GM21423 (cell line): ENCODE data around the gene MALRD1.

ENCODE experiments used
- ATAC-seq: cut with Tn5 transposase; IDR thresholded peaks from one replicate; pipeline ENCODE4 v1.9.1; 2021; ENCODE audit warnings: mild to moderate bottlenecking, moderate library complexity; ENCODE audit not compliant: unreplicated experiment

The MALRD1 gene

DNA sequence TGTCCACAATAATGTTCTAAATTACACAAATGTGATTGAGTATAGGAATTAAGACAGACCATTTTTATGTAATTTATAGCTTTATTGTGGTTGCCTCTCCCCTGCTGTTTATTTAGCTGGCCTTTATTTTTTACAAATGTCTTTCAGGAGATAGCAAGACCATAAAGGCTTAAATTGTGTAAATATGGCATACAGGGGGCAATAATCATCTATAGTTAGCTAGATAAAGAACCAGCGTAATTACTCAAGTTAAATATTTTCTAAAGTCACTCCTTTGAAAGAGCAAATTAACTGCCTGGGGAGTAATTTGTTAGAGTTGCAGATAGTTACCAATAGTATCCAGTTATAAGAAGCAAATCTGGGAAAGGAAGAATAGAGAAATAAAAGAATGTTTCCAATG is at the start of gene MALRD1:
TSS of gene MALRD1 (plus strand) at position 313 of the 400 bp plus-strand sequence. CDS start 138 bp downstream, outside the sequence.
- no peak for ATAC-seq

DNA sequence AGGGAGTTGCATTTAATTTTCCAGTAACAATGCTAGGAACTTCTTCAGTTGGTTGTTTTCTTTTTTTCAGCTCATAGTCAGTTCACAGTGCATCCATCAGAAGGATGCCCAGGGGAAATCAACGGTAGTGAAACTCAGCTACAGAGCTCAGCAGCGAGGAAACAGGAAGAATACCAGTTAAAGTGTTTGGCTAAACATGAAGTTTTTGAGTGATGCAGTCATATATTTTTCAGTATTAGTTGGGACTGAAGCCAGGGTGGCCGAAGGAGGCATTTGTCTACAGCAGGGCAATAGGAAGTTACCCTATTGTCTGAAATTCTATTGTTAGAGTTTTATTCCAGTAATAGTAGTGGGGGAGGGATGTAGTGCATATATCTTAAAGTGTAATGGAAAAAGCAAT is 45.3 kb upstream of the MALRD1 start:
- no peak for ATAC-seq

DNA sequence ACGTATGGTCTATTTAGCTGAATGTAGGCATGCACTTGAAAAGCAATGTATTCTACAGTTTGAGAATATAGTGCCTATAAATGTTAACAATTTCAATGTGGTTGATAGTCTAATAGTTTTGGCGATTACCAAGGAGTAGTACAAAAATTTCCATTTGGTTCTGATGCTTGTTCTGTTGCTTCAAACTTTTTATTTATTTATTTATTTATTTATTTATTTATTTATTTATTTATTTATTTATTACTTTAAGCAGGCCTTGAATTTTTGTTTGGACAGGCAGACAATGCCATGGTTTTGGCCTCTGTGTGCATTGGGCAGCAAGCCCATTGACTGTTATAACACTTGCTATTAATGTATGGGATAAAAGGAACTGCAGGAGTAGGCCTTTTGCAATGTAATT is 36.5 kb upstream of the MALRD1 start:
- ATAC-seq, result no peak

DNA sequence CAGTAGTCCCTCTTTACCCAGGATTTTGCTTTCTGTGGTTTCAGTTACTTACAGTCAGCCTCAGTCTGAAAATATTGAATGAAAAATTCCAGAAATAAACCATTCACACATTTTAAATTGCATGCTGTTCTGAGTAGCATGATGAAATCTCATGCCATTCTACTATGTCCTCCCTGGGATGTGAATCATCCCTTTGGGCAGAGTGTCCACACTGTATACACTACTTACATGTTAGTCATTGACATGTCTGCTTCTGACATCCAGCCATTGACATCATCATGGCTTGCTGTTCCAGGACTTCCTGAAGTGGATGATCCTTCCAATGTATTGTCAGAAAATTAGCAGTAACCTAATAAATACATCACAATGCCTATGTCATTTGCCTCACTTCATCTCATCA is 34.6 kb upstream of the MALRD1 start:
- ATAC-seq, result no peak

DNA sequence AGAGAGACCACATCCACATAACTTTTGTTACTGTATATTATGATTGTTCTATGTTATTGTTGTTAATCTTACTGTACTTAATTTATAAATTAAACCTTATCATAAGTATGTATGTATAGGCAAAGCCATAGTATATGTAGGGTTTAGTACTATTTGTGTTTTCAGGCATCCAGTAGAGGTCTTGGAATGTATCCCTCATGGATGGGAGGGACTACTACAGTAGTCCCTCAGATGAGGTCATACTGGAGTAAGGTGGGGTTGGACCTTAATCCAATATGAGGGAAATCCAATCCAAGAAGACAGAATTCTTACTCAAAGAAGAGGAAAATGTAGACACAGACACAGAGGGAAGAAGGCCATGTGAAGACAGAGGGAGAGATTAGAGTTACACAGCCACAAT is 34.1 kb upstream of the MALRD1 start:
- ATAC-seq, result no peak

DNA sequence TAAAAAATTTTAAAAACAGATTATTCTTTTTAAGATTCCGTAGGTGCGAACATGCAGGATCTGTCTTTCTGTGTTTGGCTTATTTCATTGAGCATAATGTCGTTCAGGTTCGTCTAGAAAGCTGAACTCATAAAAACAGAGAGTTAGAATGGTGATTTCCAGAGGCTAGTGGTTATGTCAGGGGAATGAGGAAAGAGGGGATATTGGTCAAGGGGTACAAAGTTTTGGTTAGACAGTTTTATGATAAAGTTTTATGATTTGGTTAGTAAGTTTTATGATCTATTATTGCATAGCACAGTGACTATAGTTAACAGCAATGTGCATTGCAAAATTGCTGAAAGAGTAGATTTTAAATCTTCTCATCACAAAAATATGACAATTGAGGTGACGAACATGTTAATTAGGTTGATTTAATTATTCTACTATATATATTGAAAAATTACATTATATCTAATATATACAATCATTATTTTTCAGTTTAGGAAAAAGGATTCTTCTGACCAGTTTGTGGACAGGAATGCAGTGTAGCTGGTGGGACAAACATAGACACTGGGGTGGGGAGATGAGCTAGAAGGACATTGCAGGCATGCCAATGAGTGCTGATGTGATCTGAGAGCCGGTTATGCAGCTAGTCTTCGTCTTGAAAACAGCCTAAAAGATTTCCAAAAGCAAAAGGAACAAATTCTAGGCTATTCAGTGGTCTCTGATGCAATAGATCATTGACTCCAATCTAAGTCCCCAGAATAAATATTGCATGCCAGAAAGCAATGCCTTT is 31.3 kb upstream of the MALRD1 start:
- no peak for ATAC-seq

DNA sequence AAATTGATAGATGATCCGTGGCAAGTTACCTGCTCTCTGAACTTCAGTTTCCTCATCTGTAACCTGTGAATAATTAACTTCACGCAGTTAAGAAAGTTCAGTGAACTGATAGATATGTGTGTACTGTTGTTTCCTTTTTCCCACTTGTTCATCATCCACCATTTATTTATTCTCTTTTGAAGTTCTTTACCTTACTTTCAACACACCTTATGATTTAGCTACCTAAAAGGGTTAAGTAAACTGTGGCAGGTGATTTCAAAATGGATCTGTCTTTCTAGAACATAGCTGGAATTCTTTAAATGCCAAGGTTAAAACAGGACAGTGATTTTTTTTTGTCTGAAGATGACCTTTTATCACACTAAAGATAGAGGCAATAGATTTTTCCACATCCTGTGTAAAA is 27.4 kb upstream of the MALRD1 start:
- ATAC-seq, result no peak

DNA sequence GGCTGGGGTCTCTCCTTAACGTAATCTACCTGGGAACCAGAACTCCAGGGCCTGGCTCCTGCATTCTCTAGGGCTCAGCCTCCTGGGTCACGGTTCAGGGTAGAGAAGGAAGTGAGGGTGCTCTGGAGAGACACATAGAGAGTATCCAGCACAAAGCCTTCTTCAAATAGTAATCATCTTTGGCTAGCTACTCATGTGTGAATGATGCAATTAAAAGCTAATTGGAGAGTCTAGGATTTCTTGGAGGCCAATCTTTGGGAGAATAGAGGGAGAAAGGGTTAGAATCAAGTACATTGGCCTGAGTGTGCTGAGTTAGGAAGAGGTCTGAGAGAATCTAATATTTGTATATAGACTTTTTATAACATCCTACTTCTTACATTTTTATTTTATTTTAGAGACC is 24.0 kb upstream of the MALRD1 start:
- no peak for ATAC-seq

DNA sequence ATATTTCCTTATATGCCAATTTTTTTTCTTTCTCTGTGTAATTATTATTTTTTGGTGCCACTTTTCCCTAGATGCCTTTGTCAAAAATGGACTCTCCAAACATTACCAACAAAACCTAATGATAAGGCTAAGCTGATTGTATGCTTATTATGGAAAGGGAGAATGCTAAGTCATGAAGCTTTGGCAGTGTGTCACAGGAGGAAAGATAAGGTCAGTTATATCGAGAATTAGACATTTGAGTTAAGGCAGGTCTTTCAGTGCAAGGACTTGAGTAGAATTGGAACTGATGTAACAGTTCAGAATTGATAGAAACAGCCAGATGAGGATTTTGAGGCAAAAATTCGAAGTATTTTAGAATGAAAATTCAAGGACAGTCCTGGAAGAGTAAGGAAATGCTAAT is 16.8 kb upstream of the MALRD1 start:
- ATAC-seq, result no peak

DNA sequence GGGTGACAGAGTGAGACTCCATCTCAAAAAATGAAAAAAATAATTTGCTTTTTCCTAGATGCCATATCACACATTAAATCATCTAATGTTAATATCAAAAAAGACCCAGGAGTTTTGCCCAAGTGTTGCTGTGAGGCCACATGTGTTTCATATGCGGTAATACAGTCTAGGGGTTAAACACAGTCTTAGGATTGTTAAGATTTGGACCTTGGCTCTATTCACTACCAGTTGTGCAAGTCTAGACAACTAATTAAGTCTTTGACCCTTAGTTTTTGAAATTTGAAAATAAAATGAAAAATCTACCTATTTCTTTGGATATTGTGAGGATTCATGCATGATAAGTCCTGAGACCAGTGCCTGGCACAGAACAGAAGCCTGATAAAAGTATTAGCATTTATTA is 14.9 kb upstream of the MALRD1 start:
- ATAC-seq, result no peak

DNA sequence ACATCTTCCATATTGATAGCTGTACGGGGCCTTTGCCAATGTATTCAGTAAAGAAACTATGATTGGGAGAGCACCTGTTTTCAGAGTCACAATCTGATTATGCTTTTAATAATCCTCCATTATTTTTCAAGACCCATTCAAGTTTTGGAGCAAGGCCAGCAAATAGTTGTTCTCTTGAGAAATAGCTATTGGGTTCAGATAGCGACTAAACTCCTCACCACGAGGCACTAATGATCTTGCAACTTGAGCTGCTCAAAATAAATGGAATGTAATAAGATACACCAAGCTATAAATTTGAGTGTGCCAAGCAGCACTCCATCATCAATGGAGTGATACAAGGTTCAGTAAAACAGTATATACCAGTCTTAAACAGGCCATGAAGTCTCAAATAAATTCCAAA is 7.4 kb upstream of the MALRD1 start:
- no peak for ATAC-seq

DNA sequence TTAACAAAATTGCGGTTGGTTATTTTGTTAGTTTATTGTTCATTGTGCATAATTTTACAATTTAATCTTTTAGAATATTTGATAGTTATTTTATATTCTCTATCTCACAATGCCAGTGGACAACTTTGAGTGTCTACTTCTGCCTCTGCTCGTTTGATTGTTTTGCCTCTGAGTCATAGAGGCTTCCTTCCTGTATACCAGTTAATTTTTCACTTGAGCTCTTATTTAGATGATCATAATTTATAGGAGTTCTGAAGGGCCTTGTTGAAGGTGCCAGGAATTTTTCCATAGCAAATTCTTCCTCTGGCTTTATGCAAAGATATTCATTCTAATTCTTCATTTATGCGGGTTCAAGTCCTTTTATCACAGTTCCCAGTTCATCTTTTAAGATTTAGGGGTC is 5.2 kb upstream of the MALRD1 start:
- ATAC-seq, result no peak

DNA sequence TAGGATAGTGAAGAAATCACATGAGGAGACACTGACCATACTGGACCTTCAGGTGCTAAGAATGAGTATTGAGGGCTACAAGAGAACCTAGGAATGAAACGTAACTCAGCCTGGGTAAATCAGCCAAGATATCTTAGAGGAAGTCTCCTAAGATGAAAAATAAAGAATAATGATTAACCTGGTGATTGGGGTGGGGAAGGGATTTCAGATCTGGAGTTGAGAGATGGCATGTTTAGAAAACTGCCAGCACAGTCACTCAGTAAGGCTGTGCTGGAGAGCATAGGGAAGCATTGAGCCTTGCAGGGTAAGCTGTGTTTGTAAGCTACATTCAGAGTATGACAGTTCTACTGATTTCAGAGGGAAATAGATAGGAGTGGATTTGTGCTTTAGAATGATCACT is 1.9 kb upstream of the MALRD1 start:
- no peak for ATAC-seq

DNA sequence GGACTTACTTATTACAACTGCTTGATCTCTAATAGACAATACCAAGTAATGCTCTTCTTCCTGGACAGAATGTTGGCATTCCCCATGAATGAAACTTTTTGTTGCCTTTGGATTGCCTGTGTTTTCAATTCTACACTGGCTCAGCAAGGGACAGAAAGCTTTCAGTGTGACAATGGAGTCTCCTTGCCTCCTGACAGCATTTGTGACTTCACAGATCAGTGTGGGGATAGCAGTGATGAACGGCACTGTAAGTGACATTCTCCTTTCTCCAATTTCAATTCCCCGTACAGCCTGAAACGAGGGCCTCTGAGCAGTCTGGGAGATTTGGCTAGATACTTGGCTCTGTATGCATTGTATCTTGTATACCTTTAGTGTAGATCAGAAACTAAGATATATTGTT is 290 bp downstream of the MALRD1 start:
- ATAC-seq, result no peak

DNA sequence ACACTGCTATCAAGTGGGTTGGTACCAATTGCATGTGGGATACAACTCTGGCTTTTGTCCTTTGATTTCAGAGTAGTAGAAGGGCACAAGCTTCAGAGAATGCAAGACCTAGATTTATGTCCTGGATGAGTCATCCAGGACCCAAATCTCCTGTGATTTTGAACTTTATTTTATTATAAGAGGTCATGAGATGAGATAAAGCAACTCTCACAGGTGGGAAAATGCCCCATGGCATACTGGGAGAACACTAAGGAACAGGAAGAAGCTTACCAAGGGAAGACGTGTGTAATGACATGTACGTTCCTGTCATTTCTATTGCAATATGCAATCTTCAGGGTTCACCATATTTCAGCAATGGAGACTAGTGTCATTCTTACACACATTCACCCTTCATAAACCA is 966 bp downstream of the MALRD1 start:
- no peak for ATAC-seq

DNA sequence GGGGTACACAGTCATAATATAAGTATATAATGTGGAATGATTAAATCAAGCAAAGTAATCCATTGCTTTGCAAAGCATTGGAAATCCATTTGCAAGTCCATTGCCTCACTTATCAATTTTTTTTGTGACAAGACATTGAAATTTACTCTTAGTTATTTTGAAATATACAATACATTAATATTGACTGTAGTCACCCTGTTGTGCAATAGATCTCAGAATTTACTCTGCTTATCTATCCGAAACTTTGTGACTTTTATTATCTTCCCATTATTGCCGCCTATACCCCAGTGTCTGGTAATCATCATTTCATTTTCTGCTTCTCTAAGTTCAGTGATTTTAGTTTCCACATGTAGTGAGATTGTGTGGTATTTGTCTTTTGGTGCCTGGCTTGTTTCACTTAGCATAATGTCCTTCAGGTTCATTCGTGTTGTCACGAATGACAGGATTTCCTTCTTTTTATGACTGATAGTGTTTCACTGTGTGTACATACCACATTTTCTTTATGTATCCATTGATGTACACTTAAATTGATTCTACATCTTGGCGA is 5.8 kb downstream of the MALRD1 start:
- no peak for ATAC-seq

DNA sequence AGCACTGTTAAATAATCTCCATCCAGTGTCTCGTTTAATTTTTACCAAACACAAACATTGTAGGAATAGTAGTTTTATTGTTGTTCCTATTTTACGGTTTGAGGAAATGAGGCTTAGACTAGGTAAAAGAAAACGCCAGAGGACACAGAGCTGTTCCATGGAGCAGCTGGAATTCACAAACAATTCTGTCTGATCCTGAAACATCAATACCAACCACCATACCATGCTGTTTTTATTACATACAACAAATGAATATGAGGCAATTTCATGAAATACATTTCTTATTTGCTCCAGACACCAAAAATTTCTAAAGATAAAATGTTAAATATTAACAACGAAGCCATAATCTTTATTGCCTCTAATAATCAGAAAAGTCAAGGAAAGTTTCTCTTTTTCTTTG is 9.4 kb downstream of the MALRD1 start:
- ATAC-seq, result no peak

DNA sequence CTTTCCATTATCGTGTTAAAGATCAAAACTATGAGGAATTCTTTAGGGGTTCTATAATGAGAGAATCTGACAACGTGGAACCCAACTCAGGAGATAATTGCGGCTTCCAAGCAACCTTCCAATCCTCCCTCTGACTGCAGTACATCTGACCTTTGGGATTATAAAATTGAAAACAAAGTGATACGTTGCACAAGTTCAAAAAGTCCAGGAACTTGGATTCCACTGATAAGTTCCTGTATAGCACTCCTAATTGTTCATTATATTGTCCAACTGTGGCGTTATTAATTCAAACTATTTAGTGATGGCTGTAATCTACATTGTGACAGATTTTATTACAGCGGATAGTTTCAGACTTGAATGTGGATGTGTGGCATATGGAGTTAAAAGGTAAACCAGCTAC is 15.4 kb downstream of the MALRD1 start:
- ATAC-seq, result no peak

DNA sequence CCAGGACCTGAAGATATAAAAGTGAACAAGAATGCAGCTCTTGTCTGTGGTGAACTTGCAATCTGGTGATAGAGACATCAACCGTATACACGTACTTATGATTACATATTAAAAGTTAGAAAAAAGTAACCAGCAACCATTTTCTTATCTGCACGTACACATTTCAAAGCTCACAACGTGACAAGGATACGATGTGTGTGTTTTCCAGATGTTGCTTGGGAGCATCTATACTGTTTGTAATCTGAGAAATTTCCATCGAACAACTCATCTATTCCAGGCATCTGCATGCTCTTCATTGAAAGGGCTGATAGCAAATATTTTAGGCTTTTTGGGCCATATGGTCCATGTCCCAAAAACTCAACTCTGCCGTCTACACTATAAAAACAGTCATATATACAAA is 23.3 kb downstream of the MALRD1 start:
- no peak for ATAC-seq

DNA sequence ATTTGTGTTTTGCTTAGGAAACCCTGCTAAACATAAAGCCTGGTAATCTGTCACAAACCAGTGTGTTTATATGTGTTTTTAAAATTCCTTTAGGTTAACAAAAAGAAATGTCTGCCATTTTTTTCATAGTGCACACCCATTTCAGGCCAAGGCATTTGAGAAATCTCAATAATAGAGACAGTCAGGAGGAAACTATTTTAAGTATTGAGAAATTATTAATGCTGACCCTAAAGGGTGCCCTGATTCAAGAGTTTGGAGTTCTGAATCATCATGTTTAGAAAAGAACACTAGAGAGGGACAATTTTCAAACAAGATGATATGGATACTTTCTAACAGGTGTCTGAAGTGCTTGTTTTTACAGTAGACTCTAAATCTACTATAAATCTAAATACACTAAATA is 28.7 kb downstream of the MALRD1 start:
- no peak for ATAC-seq

DNA sequence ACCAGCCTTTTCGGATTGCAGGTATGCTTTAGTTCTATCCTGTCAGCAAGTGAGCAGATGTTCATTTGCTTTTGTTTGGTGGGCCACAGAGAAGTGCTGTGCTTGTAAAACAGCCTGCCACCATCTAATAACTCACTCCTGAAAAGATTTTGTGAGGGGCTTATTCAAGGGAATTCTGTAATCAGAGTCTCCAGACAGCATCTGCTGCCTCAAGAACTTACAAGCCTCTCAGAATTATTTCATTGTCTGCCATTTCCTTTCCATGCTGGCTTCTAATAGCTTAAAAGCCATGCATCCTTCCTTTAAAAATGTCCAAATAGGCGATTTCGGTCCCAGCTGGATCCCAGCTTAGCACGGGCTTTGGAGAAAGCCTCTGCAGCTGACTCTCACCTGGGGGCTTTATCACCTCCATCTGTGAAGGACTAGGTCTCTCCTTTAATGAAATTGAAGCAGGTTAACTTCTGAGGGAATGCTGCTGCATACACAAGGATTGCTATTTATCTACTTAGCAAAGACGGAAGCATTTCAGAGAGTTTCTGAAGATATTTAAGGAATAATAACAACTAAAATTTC is 48.0 kb downstream of the MALRD1 start:
- no peak for ATAC-seq

DNA sequence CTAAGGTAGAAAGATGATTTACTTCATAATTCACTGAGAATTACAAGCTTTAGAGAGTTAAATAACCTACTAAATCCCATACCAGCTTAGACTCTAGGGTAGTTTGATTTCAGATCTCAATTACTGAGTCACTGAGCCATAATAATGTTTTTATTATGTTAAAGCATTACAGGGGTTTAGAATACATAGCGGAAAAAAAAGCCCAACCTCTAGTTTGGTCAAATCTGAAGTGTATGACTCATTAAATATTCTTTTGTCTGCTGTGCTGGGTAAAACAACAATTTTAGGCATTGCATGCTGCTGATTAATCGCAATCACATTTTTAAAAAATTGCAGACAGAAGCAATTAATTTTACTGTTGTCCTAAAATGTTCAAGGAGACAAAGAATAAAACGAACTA is 48.5 kb downstream of the MALRD1 start:
- no peak for ATAC-seq

DNA sequence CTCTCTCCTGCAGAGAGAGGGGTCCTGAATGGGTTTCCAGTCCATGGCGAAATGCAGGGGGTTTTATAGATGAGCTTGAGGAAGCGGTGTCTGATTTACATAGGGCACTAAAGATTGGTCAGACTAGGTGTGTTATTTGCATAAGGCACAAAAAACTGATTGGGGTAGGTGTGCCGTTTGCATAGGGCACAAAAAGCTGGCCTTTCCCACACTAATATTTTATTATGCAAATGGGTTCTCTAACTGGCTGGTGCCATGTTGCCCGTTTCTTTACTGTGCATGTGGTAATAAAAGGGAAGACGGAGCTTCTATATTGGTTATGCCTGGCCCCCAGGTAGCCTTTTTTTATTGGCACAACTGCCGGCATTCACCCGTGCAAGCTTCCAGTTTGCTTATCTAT is 50.2 kb downstream of the MALRD1 start:
- ATAC-seq, result no peak
